Raji (cell line): ENCODE data around the gene CNEP1R1.

Source experiments
- POLR2A ChIP-seq: IDR thresholded peaks from 2 replicates; pipeline ENCODE4 v1.6.1; 2011; ENCODE audit warnings: low read depth, low read length, control low read depth; ENCODE audit not compliant: insufficient read depth

Gene CNEP1R1, protein sequence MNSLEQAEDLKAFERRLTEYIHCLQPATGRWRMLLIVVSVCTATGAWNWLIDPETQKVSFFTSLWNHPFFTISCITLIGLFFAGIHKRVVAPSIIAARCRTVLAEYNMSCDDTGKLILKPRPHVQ

DNA sequence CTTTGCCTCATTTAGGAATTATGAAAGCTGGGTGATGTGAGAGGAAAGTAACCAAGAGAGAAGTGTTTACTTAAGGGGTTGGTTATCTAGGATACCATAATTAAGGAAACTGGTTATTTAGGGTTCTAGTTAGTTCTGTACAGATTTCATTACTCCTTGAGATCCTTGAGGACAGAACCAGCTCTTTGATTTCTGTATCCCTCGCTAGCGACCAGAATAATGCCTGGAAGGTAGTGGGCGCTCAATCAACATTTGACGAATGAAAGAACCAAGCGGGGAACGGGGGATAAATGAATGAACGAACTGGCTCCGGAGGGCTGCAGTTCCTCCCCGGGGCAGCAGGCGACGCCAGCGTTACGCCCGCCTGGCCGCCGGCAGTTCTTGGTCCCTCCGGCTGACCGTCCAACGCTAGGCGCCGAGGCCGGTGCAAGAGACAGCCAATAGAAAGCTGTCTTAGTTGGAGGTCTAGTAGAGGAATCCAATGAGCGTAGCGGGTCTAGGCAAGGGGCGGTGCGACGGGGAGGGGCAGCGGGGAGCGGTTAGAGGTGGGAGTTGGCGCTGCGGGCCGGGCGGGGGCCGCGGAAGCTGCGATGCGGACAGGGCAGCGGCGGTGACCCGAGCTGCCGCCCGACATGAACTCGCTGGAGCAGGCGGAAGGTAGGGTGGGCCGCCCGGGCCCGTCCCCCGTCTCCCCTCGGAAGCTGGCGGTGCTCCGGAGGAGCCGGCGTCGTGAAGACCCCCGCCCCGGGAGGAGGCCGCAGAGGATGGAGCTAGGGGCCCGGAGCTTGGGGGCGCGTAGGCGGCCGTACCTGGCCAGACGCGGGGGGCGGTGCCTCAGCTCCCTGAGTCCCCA is at the start of gene CNEP1R1:
Gene CNEP1R1 (plus strand): TSS at position 542 of the 853 bp plus-strand sequence. CDS start 91 bp downstream, at position 633.
- peak; percentile 76 for TF ChIP-seq POLR2A

- no peak for TF ChIP-seq POLR2A
These were observed 47.6 kb upstream of the CNEP1R1 start for GRCh38 chr16:49977427-49977826.

GRCh38 chr16:49978569-49979326 is 46.3 kb upstream of the CNEP1R1 start:
- TF ChIP-seq POLR2A, result no peak

- TF ChIP-seq POLR2A, result no peak
These were observed 44.9 kb upstream of the CNEP1R1 start for GRCh38 chr16:49980166-49980565.

- TF ChIP-seq POLR2A, result no peak
These were observed 38.5 kb upstream of the CNEP1R1 start for GRCh38 chr16:49986351-49987124.

GRCh38 chr16:49987381-49987780 is 37.6 kb upstream of the CNEP1R1 start:
- no peak for TF ChIP-seq POLR2A

- TF ChIP-seq POLR2A, result no peak
These were observed 32.2 kb upstream of the CNEP1R1 start for GRCh38 chr16:49992825-49993224.

- no peak for TF ChIP-seq POLR2A
These were observed 31.4 kb upstream of the CNEP1R1 start for GRCh38 chr16:49993579-49993978.

- no peak for TF ChIP-seq POLR2A
These were observed 31.0 kb upstream of the CNEP1R1 start for GRCh38 chr16:49994006-49994405.

DNA sequence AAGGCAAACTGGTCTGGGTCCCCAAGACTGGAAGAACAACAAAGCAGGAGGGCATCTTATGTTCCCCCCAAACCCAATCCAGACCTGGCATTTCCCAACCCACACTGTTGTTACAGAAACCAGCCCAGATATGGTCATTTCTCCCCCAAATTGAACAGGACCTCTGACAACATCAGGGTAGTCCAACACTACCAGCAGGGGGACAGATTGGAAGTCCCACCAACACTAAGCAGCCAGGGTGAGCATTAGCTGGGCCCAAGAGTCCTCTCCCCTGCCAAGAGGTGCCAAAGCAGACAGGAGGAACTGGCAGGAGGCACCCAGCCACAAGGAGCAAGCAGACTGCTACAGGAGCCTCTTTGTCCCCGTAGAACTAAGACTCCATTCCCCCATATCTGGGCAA is 29.3 kb upstream of the CNEP1R1 start:
- no peak for TF ChIP-seq POLR2A

- TF ChIP-seq POLR2A, result no peak
These were observed 27.2 kb upstream of the CNEP1R1 start for GRCh38 chr16:49997721-49998251.

DNA sequence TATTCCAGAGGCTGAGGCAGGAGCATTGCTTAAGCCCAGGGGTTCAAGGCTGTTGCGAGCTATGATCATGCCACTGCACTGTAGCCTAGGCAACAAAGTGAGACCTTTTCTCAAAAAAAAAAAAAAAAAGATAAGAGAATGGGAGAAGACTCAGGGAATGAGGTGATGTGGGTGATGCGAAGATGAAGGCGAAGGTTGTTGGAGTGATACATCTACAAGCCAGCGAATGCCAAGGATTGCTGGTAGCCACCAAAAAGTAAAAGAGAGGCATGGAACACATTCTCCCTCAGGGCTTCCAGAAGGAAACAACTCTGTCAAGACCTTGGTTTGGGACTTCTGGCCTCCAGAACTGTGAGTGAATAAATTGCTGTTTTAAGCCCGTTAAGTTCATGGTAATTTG is 26.0 kb upstream of the CNEP1R1 start:
- TF ChIP-seq POLR2A, result no peak

GRCh38 chr16:50001144-50001543 is 23.9 kb upstream of the CNEP1R1 start:
- no peak for TF ChIP-seq POLR2A

- no peak for TF ChIP-seq POLR2A
These were observed 22.8 kb upstream of the CNEP1R1 start for GRCh38 chr16:50002190-50002589.

DNA sequence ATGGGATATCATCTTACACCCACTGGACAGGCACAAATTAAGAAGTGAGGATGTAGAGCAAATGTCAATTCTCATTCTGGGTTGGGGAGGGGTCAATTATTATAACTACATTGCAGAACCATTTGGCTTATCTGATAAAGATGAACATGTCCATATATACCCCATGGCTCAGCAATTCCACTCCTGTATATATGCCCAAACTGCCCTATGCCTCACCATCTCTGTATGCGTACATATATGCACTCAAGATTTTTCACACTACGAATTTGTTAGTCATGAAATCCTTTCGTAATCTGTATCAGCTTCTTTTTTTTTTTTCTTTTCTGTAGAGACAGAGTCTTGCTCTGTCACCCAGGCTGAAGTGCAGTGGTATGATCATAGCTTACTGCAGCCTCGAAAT is 20.8 kb upstream of the CNEP1R1 start:
- TF ChIP-seq POLR2A, result no peak
